Neural progenitor cell (in vitro differentiated cells): ENCODE results near the gene KRTAP10-3. TPM values are rescaled to one million over a fixed set of nuclear protein-coding genes. Genes with fewer than 3 reads are reported as not detected.

Experiments
- DNase-seq: peaks from one replicate; pipeline ENCODE4 v3.0.0-alpha.2; 2016; ENCODE audit warnings: low spot score
- H2AFZ ChIP-seq: fragments of 200-600 bp; sonication (generic); replicated peaks from 2 replicates; pipeline ENCODE4 v1.6.1; 2016; ENCODE audit warnings: antibody characterized with exemption
- H3F3A ChIP-seq: fragments of 200-600 bp; sonication (generic); 2 replicates; pipeline ENCODE4 v1.6.1; 2016; ENCODE audit warnings: antibody characterized with exemption, low read depth
- H3K27ac ChIP-seq: fragments of 200-600 bp; sonication (generic); 2 replicates; pipeline ENCODE4 v1.5.1; 2016; ENCODE audit warnings: mild to moderate bottlenecking
- H3K27me3 ChIP-seq: fragments of 200-600 bp; sonication (generic); 2 replicates; pipeline ENCODE4 v1.6.1; 2016; ENCODE audit warnings: mild to moderate bottlenecking, moderate library complexity
- H3K36me3 ChIP-seq: fragments of 200-600 bp; sonication (generic); 2 replicates; pipeline ENCODE4 v1.5.1; 2016
- H3K4me1 ChIP-seq: fragments of 200-600 bp; sonication (generic); 2 replicates; pipeline ENCODE4 v1.6.1; 2016; ENCODE audit warnings: mixed run types
- H3K4me2 ChIP-seq: fragments of 200-600 bp; sonication (generic); 2 replicates; pipeline ENCODE4 v1.6.1; 2016
- H3K4me3 ChIP-seq: fragments of 200-600 bp; sonication (generic); 2 replicates; pipeline ENCODE4 v1.5.1; 2016
- H3K79me2 ChIP-seq: fragments of 200-600 bp; sonication (generic); 2 replicates; pipeline ENCODE4 v1.6.1; 2016; ENCODE audit warnings: low read depth
- H3K9ac ChIP-seq: fragments of 200-600 bp; sonication (generic); 2 replicates; pipeline ENCODE4 v1.6.1; 2016
- H3K9me3 ChIP-seq: fragments of 200-600 bp; sonication (generic); 2 replicates; pipeline ENCODE4 v1.5.1; 2016; ENCODE audit warnings: low read depth
- H4K20me1 ChIP-seq: fragments of 200-600 bp; sonication (generic); 2 replicates; pipeline ENCODE4 v1.6.1; 2016; ENCODE audit warnings: low read depth
- H3K27ac Mint-ChIP-seq: 3 replicates; pipeline ENCODE4 v1.8.0; 2021; ENCODE audit warnings: mixed read lengths
- H3K27me3 Mint-ChIP-seq: 2 replicates; pipeline ENCODE4 v1.8.0; 2022; ENCODE audit warnings: low read depth, mild to moderate bottlenecking, inconsistent platforms, moderate library complexity, mixed read lengths; ENCODE audit not compliant: insufficient read depth
- H3K36me3 Mint-ChIP-seq: 3 replicates; pipeline ENCODE4 v1.8.0; 2021; ENCODE audit warnings: mixed read lengths
- H3K4me1 Mint-ChIP-seq: 3 replicates; pipeline ENCODE4 v1.8.0; 2021; ENCODE audit warnings: mixed read lengths
- H3K4me3 Mint-ChIP-seq: 3 replicates; pipeline ENCODE4 v1.8.0; 2021; ENCODE audit warnings: mild to moderate bottlenecking, moderate library complexity, mixed read lengths
- H3K9me3 Mint-ChIP-seq: 3 replicates; pipeline ENCODE4 v1.8.0; 2020; ENCODE audit warnings: mixed read lengths
- CTCF ChIP-seq: fragments of 200-600 bp; sonication (generic); IDR thresholded peaks from 2 replicates; pipeline ENCODE4 v1.5.1; 2017; ENCODE audit warnings: antibody characterized with exemption, mild to moderate bottlenecking
- EZH2 ChIP-seq: fragments of 200-600 bp; sonication (generic); IDR thresholded peaks from 2 replicates; pipeline ENCODE4 v1.6.1; 2017; ENCODE audit warnings: antibody characterized with exemption, mild to moderate bottlenecking, moderate library complexity
- EZH2phosphoT487 ChIP-seq: fragments of 200-600 bp; sonication (generic); IDR thresholded peaks from 2 replicates; pipeline ENCODE4 v1.6.1; 2017; ENCODE audit warnings: antibody characterized with exemption
- total RNA-seq: library from RNA; depleted of rRNA; stranded (reverse); fragments of >200 nt; gene quantifications from 2 replicates; pipeline ENCODE4 v1.2.3, GENCODE V29; 2015; ENCODE audit warnings: low replicate concordance

Gene KRTAP10-3
- total RNA-seq, 1 donor from 2014 or later = not detected

- Histone ChIP-seq H3K4me1 (no peaks in the 10 kb centered on the region), H3K9me3 (no peaks in the 10 kb centered on the region)
- DNase-seq = no peak
Observed at GRCh38 chr21:44567481-44568171, 9.0 kb upstream of the KRTAP10-3 start.

GRCh38 chr21:44566403-44566802, 7.8 kb upstream of the KRTAP10-3 start:
- Mint-ChIP-seq H3K9me3 (peaks cover 12% of the 10 kb centered on the region), H3K27ac (no peak overlapping the region), H3K27me3 (peaks cover 2% of the 10 kb centered on the region), H3K4me1 (no peaks in the 10 kb centered on the region), H3K36me3 (no peaks in the 10 kb centered on the region), H3K4me3 (no peak overlapping the region)
- H3K9ac ChIP-seq = no peak overlapping the region
- no peak for TF ChIP-seq CTCF
- no peaks in the 10 kb centered on the region for H3K27me3 ChIP-seq
- no peaks in the 10 kb centered on the region for H3K4me1 ChIP-seq
- DNase-seq = no peak
- no peak overlapping the region for H3K4me2 ChIP-seq
- H2AFZ ChIP-seq = no peak overlapping the region
- no peaks in the 10 kb centered on the region for H3F3A ChIP-seq
- H3K4me3 ChIP-seq = no peak overlapping the region
- H3K9me3 ChIP-seq = no peaks in the 10 kb centered on the region
- H4K20me1 ChIP-seq = no peaks in the 10 kb centered on the region
- no peak overlapping the region for H3K27ac ChIP-seq
- H3K36me3 ChIP-seq = no peaks in the 10 kb centered on the region
- no peaks in the 10 kb centered on the region for H3K79me2 ChIP-seq

More at GRCh38 chr21:44567481-44568171, 9.0 kb upstream of the KRTAP10-3 start:
- no peak overlapping the region for H3K4me2 ChIP-seq
- H3K27me3 Mint-ChIP-seq = peaks cover 6% of the 10 kb centered on the region
- no peak for TF ChIP-seq EZH2
- TF ChIP-seq CTCF = no peak
- no peak for TF ChIP-seq EZH2phosphoT487
- H3K79me2 ChIP-seq = no peaks in the 10 kb centered on the region
- no peak overlapping the region for H3K27ac Mint-ChIP-seq
- peaks cover 17% of the 10 kb centered on the region for H3K9me3 Mint-ChIP-seq
- H3K27me3 ChIP-seq = no peaks in the 10 kb centered on the region
- no peak overlapping the region for H3K4me3 Mint-ChIP-seq
- no peak overlapping the region for H3K9ac ChIP-seq
- H3K36me3 ChIP-seq = no peaks in the 10 kb centered on the region
- H3K36me3 Mint-ChIP-seq = no peaks in the 10 kb centered on the region
- no peaks in the 10 kb centered on the region for H4K20me1 ChIP-seq
- no peaks in the 10 kb centered on the region for H3F3A ChIP-seq
- H3K4me1 Mint-ChIP-seq = no peaks in the 10 kb centered on the region
- no peak overlapping the region for H3K27ac ChIP-seq
- H2AFZ ChIP-seq = no peak overlapping the region
- H3K4me3 ChIP-seq = no peak overlapping the region

GRCh38 chr21:44564886-44565598, 6.4 kb upstream of the KRTAP10-3 start:
- peaks cover 2% of the 10 kb centered on the region for H3K27me3 Mint-ChIP-seq
- Histone ChIP-seq H3F3A (no peaks in the 10 kb centered on the region), H3K9me3 (no peaks in the 10 kb centered on the region), H3K4me1 (no peaks in the 10 kb centered on the region), H3K4me2 (no peak overlapping the region), H4K20me1 (no peaks in the 10 kb centered on the region), H3K9ac (no peak overlapping the region), H3K27ac (no peak overlapping the region), H3K4me3 (no peak overlapping the region), H3K79me2 (no peaks in the 10 kb centered on the region), H3K27me3 (no peaks in the 10 kb centered on the region), H3K36me3 (no peaks in the 10 kb centered on the region), H2AFZ (no peak overlapping the region)
- H3K9me3 Mint-ChIP-seq = peaks cover 4% of the 10 kb centered on the region
- H3K4me1 Mint-ChIP-seq = no peaks in the 10 kb centered on the region
- no peak overlapping the region for H3K4me3 Mint-ChIP-seq
- H3K27ac Mint-ChIP-seq = no peak overlapping the region
- DNase-seq = no peak
- H3K36me3 Mint-ChIP-seq = no peaks in the 10 kb centered on the region
- TF ChIP-seq EZH2phosphoT487 (no peak), EZH2 (no peak), CTCF (no peak)
